OCI-M1 (cell line): ENCODE measurements around the gene TTK.

Source experiments
- DNase-seq: peaks from one replicate; lab custom pipeline; 2025; lab: John Stamatoyannopoulos, UW

Gene TTK

DNA sequence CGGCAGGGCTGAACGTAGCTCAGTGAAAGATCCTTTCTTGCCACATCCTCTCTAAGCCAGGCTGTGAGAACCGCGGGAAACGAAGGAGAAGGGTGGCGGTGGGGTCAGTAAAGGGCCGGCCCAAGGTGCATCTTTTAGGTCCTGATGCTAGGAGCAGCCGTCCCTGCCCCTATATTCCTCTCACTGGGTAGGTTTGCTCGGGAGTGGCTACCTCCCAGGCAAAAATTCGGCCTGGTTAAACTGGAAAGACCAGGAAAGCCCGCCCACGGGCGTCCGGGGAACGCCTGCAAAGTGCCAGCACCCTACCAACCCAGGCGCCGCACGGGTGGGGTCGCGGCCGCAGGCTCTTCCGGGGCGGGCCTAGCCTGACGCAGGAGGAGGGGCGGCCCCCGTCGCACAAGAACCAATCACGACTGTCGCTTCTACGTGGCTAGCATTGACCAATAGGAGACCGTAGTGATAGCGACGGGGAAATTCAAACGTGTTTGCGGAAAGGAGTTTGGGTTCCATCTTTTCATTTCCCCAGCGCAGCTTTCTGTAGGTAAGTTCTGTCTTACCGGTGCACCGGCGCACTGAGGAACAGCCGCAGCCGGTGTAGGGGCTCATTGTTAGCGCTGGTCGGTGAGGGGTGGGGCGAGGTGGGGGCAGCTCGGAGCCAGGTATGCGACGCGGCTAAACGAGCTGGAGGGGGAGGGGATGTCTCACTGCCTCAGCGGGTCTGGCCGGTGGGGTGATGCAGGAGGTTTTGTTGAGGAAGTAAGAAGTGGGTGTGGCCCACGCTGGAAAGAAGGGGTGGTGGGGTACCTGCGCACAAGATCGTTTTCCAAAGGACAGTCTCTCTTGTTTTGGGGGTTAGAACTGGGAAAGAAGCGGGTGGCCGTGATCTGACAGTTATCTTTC lies at the start of gene TTK:
TTK (plus strand) TSS at position 477 of the 900 bp plus-strand sequence. CDS start 1,195 bp downstream, outside the sequence.
- DNase-seq = peak; percentile 98

DNA sequence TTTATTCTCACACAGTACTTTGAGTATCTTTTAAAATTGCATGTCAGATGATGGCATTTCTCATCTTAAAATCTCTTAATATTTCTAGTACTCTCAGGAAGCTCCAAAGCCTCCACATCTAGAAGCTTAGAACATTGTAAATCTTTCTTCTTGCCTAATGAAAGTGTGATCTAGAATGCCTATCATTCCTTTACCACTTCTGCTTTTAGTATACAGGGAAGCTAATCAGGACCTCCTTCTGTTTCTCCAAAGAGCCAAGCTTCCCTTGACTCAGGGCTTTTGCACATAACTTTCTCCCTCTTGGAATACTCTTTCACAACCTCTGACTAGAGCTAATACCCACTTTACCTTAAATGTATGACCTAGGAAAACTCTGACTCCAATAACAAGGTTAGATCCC lies 49.6 kb upstream of the TTK start:
- peak; percentile 69 for DNase-seq

DNA sequence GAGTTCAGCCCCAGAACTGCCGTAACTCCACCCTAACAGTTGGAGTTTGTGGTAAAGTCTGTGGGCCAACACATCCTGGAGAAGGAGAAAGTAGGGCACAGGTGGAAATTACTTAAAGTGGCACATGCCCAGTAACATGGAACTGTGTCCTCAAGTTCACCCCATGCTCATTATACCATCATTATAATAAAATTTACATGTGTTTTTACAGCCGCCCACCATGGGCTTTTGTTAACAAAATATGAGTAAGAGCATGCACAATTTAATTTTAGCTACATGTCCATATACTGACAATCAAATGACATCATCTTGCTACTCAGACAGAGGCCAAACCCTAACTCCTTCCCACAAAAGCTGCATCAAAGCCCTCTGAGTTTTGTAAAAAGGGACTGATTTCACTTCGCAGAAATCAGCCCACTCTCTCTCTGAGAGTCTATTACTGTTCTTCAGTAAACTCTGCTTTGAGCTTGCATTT lies 39.8 kb upstream of the TTK start:
- DNase-seq = no peak

DNA sequence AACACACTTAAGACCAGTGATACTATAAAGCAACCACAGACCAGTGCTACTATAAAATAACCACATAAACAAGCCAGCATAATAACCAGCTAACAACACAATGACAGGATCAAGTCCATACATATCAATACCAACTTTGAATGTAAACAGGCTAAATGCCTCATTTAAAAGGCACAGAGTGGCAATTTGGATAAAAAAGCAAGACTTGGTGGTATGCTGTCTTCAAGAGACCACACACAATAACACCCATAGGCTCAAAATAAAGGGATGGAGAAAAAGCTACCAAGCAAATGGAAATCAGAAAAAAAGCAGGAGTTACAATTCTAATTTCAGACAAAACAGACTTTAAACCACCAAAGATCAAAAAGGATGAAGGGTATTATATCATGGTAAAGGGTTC lies 37.3 kb upstream of the TTK start:
- DNase-seq = no peak

GRCh38 chr6:79969784-79970183 lies 34.7 kb upstream of the TTK start:
- DNase-seq = no peak

GRCh38 chr6:79971193-79971592 lies 33.3 kb upstream of the TTK start:
- DNase-seq = no peak

DNA sequence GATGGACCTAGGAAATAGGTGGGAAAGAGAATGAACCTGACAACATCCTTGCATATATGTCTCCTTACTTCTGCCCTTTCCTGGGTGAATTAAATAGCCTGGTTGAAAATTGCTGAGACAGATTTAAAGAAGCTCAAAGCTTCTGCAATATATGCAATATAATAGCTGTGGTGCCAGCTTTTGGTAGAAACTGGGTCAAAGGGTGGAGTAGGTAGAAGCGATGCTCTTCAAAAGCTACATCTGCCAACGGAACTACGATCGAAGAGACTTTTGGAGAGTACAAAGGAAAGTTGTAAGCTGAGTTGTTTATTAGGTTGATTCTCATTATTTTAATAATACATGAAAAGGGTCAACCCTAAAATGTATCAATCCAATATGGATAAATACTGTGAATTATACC lies 22.8 kb upstream of the TTK start:
- no peak for DNase-seq

DNA sequence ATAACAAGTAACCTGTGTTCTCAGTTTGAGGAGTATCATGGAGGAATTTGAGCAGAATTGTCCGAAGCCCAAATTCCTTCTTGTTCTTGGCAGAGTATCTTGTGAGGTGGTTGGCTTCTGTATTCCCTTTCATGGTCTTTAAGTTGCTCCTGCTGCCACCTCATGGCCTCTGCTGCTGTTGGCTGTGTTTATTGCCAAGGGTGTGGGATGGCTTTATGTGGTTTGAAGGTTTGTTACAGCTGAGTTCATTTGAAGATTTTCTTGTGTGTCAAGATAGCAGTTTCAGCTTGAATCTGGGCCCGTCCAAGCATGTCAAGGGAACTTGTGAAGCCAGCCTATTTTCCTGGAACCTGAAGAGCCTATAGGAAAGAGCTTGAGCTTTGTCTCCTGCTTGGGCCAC lies 20.2 kb upstream of the TTK start:
- peak; percentile 71 for DNase-seq

GRCh38 chr6:79985128-79985527 lies 19.3 kb upstream of the TTK start:
- DNase-seq = no peak

DNA sequence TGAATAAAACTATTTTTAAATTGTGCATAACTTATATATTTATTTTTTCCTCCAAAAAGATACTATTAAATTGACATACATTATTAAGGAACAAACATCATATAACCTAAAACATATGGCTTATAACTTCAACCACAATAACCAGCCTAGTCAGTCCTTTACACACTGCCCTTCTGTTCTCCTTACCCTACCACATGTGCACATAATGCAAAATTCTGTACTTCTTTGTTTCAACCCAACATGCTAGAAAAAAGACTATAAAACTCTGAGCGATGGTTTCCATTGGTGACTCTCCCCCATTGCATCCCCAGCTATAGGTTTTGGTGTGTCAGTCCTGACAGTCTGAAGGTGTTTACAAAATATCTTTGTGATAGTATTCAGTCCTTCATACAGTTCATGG lies 14.8 kb upstream of the TTK start:
- DNase-seq = peak; percentile 42

- DNase-seq = no peak
Observed at GRCh38 chr6:79993012-79993910, 11.2 kb upstream of the TTK start.

DNA sequence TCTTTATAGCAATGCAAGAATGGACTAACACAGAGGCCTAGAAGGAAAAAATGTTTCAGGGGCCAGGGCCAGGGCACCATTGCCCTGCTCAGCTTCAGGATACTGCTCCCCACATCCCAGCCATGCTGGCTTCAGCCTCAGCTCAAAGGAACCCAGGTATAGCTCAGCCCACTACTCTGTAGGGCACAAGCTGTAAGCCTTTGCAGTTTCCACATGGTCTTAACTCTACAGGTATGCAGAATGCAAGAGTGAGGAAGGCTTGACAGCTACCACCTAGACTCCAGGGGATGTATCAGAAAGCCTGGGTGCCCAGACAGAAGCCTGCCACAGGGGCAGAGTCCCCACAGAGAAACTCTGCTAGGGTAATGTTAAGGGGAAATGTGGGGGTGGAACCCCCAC lies 10.5 kb upstream of the TTK start:
- no peak for DNase-seq

DNA sequence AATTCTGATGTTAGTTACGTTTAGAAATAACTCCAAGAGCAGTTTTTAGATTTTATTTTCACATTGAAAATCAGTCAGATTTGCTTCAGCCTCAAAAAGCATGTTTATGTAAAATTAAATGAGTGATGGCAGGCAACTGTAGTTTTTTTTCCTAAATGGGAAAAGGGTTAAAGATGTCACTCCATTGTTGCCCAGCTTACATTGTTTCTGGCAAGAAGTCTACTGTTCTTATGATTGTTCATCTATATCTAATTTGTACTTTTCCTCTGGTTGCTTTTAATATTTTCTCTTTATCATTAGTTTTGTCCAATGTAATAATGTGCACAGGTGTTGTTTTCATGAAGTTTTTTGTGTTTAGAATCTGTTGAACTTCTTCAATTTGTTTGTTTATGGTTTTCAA lies 6.7 kb upstream of the TTK start:
- no peak for DNase-seq

DNA sequence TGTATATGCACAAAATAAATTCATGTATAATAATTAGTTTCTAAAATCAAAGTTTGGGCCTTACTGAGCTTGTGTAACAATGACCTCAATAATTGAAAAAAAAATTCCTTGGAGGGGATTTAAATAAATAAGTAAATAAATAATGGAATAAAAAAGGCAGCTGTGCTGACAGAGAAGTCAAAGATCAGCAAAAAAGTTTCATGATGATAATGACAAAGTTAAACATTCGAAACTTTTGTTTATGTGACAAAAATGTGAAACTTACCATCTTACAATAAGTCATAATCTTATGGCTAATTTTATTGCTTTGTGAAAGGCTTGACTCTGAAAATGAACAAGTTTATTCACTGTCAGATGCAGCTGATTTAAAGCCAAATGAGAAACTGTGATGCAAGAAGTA lies 3.1 kb upstream of the TTK start:
- DNase-seq = no peak

- DNase-seq = peak; percentile 85
Observed at GRCh38 chr6:80003826-80004172, 650 bp upstream of the TTK start.

DNA sequence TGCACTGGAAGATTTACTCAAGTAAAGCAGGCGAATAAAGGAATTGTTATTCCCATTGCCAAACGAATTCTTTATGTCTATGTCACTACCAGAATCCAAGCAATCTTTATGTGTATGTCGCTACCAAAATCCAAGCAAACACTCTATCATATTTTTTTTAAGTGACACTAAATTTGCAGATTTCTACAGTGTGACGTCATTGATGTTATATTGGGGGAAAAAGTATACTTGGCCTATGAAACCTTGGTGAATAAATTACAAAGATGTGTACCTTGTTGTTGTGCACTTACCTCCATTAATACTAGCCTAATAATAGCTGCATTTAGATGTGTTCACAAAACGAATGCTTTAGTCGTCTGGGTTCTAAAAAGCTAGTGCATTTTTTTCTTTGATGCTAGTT lies 957 bp downstream of the TTK start:
- no peak for DNase-seq

GRCh38 chr6:80006541-80006940 lies 2.1 kb downstream of the TTK start:
- DNase-seq = no peak

- peak; percentile 16 for DNase-seq
Observed at GRCh38 chr6:80009531-80009930, 5.1 kb downstream of the TTK start.

GRCh38 chr6:80010288-80010687 lies 5.8 kb downstream of the TTK start:
- no peak for DNase-seq

GRCh38 chr6:80015839-80016435 lies 11.5 kb downstream of the TTK start:
- DNase-seq = no peak

DNA sequence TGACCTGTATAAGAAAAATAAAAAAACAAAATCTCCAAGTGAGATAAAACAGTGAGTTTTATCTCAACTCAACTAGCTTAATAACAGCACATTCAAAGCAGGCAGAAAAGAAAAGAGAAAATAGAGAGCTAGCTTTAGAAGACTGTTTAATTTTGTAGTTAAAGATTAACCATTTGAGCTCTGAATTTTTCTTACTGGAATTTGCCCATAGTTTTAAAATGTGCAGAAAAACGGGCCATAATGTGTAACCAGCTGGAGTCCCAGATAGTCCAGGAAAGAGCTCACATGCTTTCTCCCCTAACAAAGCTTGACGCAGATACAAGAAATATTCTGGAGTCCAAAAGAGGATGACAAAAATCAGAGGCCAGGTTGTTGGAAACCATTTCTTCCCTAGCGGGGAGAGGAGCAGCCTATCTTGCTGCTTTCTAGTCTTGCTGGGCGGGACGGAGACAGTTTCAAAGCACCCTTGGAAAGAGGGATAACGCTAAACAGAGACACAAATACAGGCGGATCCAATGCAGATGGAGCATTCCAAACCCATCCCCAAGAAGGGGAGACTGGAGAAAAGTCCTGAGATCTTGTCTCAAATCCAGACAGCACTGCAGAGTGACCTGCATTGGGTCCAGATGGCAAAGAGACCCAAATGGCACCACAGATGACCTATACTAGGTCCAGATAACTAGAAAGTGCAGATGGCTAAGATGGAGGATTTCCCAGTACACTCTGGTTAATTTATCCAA lies 16.1 kb downstream of the TTK start:
- no peak for DNase-seq

DNA sequence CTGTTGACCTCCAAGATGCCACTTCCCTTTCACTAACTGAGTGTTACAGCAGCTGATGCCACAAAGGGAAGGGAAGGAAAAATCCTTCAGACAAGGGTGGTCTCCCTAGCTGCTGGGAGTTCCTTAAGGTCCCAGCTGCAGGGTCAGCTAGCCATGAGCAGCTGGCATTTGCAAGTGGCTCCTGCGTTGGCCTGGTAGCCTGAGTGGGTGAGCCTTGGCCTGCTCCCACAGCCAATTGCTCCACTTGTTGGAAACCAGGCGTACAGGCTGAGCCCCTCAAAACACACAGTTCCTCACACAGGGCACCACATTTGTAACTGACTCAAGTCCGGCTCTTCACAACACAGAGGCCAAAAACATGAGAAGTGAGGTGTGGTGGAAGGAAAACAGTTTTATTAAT lies 16.7 kb downstream of the TTK start:
- no peak for DNase-seq
